Astrocyte (in vitro differentiated cells and primary cell): ENCODE data around the gene TP53BP1. TPM values are rescaled to one million over a fixed set of nuclear protein-coding genes. Genes with fewer than 3 reads are reported as not detected.
A peak's percentile ranks its signal among the peaks of the same experiment; 100 is the strongest.

Source experiments
- DNase-seq: peaks from one replicate; pipeline ENCODE4 v3.0.0-alpha.2; 2010; ENCODE audit warnings: low read depth
- FAIRE-seq: peaks from 2 replicates; lab custom pipeline; 2011; peaks lifted over from hg19 to GRCh38; lab: Jason Lieb, UNC
- H2AFZ ChIP-seq: 2 replicates; pipeline ENCODE4 v1.6.0; 2012; ENCODE audit warnings: low read depth, low read length, inconsistent platforms
- H3K27ac ChIP-seq: 2 replicates; pipeline ENCODE4 v1.5.1; 2011; ENCODE audit warnings: low read depth, low read length, inconsistent platforms
- H3K27me3 ChIP-seq: 2 replicates; pipeline ENCODE4 v1.6.0; 2011; ENCODE audit warnings: low read length, inconsistent platforms; ENCODE audit not compliant: insufficient read depth
- H3K36me3 ChIP-seq: 2 replicates; pipeline ENCODE4 v1.5.1; 2011; ENCODE audit warnings: low read length, inconsistent platforms; ENCODE audit not compliant: insufficient read depth
- H3K4me1 ChIP-seq: 2 replicates; pipeline ENCODE4 v1.5.1; 2011; ENCODE audit warnings: low read length, inconsistent platforms; ENCODE audit not compliant: insufficient read depth
- H3K4me2 ChIP-seq: 2 replicates; pipeline ENCODE4 v1.6.0; 2012; ENCODE audit warnings: low read length, inconsistent platforms
- H3K4me3 ChIP-seq: 2 replicates; pipeline ENCODE4 v1.5.1; 2011; ENCODE audit warnings: low read depth, mild to moderate bottlenecking, low read length, inconsistent platforms; ENCODE audit not compliant: insufficient read depth
- H3K79me2 ChIP-seq: 2 replicates; pipeline ENCODE4 v1.6.0; 2012; ENCODE audit warnings: mild to moderate bottlenecking, low read length, inconsistent platforms; ENCODE audit not compliant: insufficient read depth
- H3K9ac ChIP-seq: 2 replicates; pipeline ENCODE4 v1.6.0; 2012; ENCODE audit warnings: mild to moderate bottlenecking, low read length, inconsistent platforms
- H3K9me3 ChIP-seq: 2 replicates; pipeline ENCODE4 v1.5.1; 2012; ENCODE audit warnings: low read depth, mild to moderate bottlenecking, low read length, inconsistent platforms; ENCODE audit not compliant: insufficient read depth
- H4K20me1 ChIP-seq: 2 replicates; pipeline ENCODE4 v1.6.0; 2012; ENCODE audit warnings: low read length, inconsistent platforms; ENCODE audit not compliant: insufficient read depth
- H3K27ac Mint-ChIP-seq: one replicate; pipeline ENCODE4 v1.8.0; 2021; ENCODE audit warnings: mild to moderate bottlenecking, mixed read lengths; ENCODE audit not compliant: unreplicated experiment
- H3K27me3 Mint-ChIP-seq: one replicate; pipeline ENCODE4 v1.8.0; 2021; ENCODE audit warnings: low read depth, mixed read lengths; ENCODE audit not compliant: unreplicated experiment
- H3K36me3 Mint-ChIP-seq: one replicate; pipeline ENCODE4 v1.8.0; 2021; ENCODE audit warnings: low read depth, mixed read lengths; ENCODE audit not compliant: unreplicated experiment
- H3K4me1 Mint-ChIP-seq: one replicate; pipeline ENCODE4 v1.8.0; 2021; ENCODE audit warnings: low read depth, mixed read lengths; ENCODE audit not compliant: unreplicated experiment
- H3K4me3 Mint-ChIP-seq: one replicate; pipeline ENCODE4 v1.8.0; 2021; ENCODE audit warnings: mild to moderate bottlenecking, moderate library complexity, mixed read lengths; ENCODE audit not compliant: unreplicated experiment
- H3K9me3 Mint-ChIP-seq: one replicate; pipeline ENCODE4 v1.8.0; 2021; ENCODE audit warnings: mild to moderate bottlenecking, mixed read lengths; ENCODE audit not compliant: unreplicated experiment
- EZH2 ChIP-seq: IDR thresholded peaks from 2 replicates; pipeline ENCODE4 v1.6.1; 2012; ENCODE audit warnings: mild to moderate bottlenecking, low read length, inconsistent platforms; ENCODE audit not compliant: insufficient read depth
- total RNA-seq: library from RNA; stranded (reverse); gene quantifications from 2 replicates; pipeline ENCODE4 v1.2.1, GENCODE V29; 2021
- TF ChIP-seq, protein P1 (sequence below): IDR thresholded peaks from 2 replicates; pipeline ENCODE4 v1.5.1; 2011; ENCODE audit warnings: low read depth, mild to moderate bottlenecking, inconsistent platforms, low read length, moderate library complexity; ENCODE audit not compliant: insufficient read depth

TP53BP1 gene
- total RNA-seq, 1 donor from 2014 or later = 71.9 TPM

DNA sequence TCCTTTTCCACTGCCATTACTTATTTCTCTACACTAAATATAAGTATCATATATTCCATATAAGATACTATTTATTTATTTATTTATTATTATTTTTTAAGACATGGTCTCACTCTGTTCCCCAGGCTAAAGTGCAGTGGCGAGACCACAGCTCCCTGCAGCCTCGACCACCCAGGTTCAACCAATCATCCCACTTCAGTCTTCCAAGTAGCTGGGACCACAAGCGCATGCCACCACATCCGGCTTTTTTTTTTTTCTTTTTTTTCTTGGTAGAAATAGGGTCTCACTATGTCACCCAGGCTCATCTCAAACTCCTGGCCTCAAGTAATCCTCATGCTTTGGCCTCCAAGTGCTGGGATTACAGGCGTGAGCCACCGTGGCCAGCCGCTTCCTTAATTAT, 56.6 kb downstream of the TP53BP1 start:
- peaks cover 33% of the 10 kb centered on the region for H3K36me3 ChIP-seq

DNA sequence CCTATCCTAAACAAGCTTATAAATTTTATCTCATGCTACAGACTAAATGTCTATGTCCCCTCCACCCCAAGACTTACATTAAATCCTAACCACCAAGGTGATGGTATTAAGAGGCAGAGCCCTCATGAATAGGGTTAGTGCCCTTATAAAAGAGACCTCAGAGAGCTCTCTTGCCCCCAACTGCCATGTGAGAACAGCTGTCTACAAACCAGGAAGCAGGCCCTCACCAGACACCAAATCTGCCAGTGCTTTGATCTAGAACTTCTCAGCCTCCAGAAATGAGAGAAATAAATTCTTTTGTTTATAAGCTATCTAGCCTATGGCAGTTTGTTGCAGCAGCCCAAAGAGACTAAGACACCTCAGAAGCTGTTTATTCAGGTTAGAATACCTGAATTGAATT, 58.5 kb downstream of the TP53BP1 start:
- Mint-ChIP-seq H3K9me3 (no peaks in the 10 kb centered on the region), H3K4me1 (peaks cover 25% of the 10 kb centered on the region), H3K4me3 (no peak overlapping the region), H3K36me3 (peaks cover 26% of the 10 kb centered on the region), H3K27me3 (no peaks in the 10 kb centered on the region), H3K27ac (peak overlapping the region; percentile 66)
- peaks cover 30% of the 10 kb centered on the region for H3K36me3 ChIP-seq
- no peaks in the 10 kb centered on the region for H3K4me1 ChIP-seq
- H3K4me3 ChIP-seq = no peak overlapping the region
- FAIRE-seq (no peak), DNase-seq (no peak)
- no peaks in the 10 kb centered on the region for H3K9me3 ChIP-seq
- TF ChIP-seq EZH2 = no peak
- TF ChIP-seq, protein P1, sequence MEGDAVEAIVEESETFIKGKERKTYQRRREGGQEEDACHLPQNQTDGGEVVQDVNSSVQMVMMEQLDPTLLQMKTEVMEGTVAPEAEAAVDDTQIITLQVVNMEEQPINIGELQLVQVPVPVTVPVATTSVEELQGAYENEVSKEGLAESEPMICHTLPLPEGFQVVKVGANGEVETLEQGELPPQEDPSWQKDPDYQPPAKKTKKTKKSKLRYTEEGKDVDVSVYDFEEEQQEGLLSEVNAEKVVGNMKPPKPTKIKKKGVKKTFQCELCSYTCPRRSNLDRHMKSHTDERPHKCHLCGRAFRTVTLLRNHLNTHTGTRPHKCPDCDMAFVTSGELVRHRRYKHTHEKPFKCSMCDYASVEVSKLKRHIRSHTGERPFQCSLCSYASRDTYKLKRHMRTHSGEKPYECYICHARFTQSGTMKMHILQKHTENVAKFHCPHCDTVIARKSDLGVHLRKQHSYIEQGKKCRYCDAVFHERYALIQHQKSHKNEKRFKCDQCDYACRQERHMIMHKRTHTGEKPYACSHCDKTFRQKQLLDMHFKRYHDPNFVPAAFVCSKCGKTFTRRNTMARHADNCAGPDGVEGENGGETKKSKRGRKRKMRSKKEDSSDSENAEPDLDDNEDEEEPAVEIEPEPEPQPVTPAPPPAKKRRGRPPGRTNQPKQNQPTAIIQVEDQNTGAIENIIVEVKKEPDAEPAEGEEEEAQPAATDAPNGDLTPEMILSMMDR = no peak
- H4K20me1 ChIP-seq = peaks cover 10% of the 10 kb centered on the region
- H3K27ac ChIP-seq = no peak overlapping the region
- no peaks in the 10 kb centered on the region for H3K79me2 ChIP-seq
- H3K4me2 ChIP-seq = no peak overlapping the region
- no peaks in the 10 kb centered on the region for H3K27me3 ChIP-seq
- no peak overlapping the region for H3K9ac ChIP-seq
- H2AFZ ChIP-seq = no peak overlapping the region

More for the DNA sequence above, 56.6 kb downstream of the TP53BP1 start:
- FAIRE-seq (no peak), DNase-seq (no peak)
- TF ChIP-seq, protein P1 = no peak
- no peak for TF ChIP-seq EZH2
- Histone ChIP-seq H3K79me2 (no peaks in the 10 kb centered on the region), H4K20me1 (peaks cover 4% of the 10 kb centered on the region), H3K9ac (no peak overlapping the region), H3K27ac (no peak overlapping the region), H3K4me2 (no peak overlapping the region), H3K27me3 (no peaks in the 10 kb centered on the region), H3K4me3 (no peak overlapping the region), H2AFZ (no peak overlapping the region), H3K4me1 (peaks cover 6% of the 10 kb centered on the region), H3K9me3 (no peaks in the 10 kb centered on the region)
- no peak overlapping the region for H3K27ac Mint-ChIP-seq
- H3K4me1 Mint-ChIP-seq = peaks cover 30% of the 10 kb centered on the region
- H3K27me3 Mint-ChIP-seq = no peaks in the 10 kb centered on the region
- H3K4me3 Mint-ChIP-seq = no peak overlapping the region
- H3K9me3 Mint-ChIP-seq = no peaks in the 10 kb centered on the region
- H3K36me3 Mint-ChIP-seq = peaks cover 28% of the 10 kb centered on the region

GRCh38 chr15:43433661-43434303, 59.2 kb downstream of the TP53BP1 start:
- no peak for FAIRE-seq
- Mint-ChIP-seq H3K4me3 (no peak overlapping the region), H3K27me3 (no peaks in the 10 kb centered on the region), H3K36me3 (peaks cover 26% of the 10 kb centered on the region), H3K9me3 (no peaks in the 10 kb centered on the region), H3K27ac (peak overlapping the region; percentile 83), H3K4me1 (peaks cover 25% of the 10 kb centered on the region)
- DNase-seq = no peak
- no peaks in the 10 kb centered on the region for H3K9me3 ChIP-seq
- peaks cover 24% of the 10 kb centered on the region for H3K36me3 ChIP-seq
- TF ChIP-seq, protein P1 = no peak
- TF ChIP-seq EZH2 = no peak
- H3K9ac ChIP-seq = no peak overlapping the region
- no peaks in the 10 kb centered on the region for H3K4me1 ChIP-seq
- H4K20me1 ChIP-seq = peaks cover 10% of the 10 kb centered on the region
- no peak overlapping the region for H3K4me3 ChIP-seq
- H3K79me2 ChIP-seq = no peaks in the 10 kb centered on the region
- no peaks in the 10 kb centered on the region for H3K27me3 ChIP-seq
- no peak overlapping the region for H2AFZ ChIP-seq
- H3K27ac ChIP-seq = no peak overlapping the region
- peak overlapping the region; percentile 4 for H3K4me2 ChIP-seq
